ENCODE data around the gene NARS2.
"Not testable (repeated sequence)": the region's sequence is repeated elsewhere in the genome, so short reads cannot be mapped to it uniquely, and the experiment has no call there.

Gene NARS2

DNA sequence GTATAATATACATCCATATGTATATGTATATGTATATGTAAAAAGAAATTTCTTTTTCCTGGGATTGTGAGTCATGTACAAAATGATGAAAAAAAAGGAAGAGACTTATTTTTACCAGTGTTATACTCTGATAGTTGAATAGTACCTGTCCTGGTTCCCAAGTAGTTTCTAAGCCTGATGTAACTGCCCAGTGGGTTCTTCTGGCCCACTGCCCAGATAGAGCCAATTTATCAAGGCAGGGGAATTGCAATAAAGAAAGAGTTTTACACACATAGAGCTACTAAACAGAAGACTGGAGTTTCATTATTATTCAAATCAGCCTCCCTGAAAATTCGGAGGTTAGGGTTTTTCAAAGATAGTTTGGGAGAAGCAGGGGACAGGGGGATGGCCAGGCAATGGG lies 29.1 kb upstream of the NARS2 start:
- Histone ChIP-seq H3K36me3 (ENCODE audit: control insufficient read depth, insufficient read depth, low read length) (no peaks in the 10 kb centered on the region), H3K9me3 (ENCODE audit: control insufficient read depth, insufficient read depth, low read length) (no peaks in the 10 kb centered on the region), H3K4me3 (ENCODE audit: low read length) (no peak overlapping the region), H3K4me1 (ENCODE audit: control insufficient read depth, insufficient read depth, low read length) (no peaks in the 10 kb centered on the region), H3K27ac (ENCODE audit: low read length) (no peak overlapping the region), H3K27me3 (ENCODE audit: control insufficient read depth, insufficient read depth, low read length) (no peaks in the 10 kb centered on the region)
- no CpG with 5 or more reads among the region's 1 CpG for WGBS (ENCODE audit: insufficient coverage, insufficient read length)
- no peak for DNase-seq (ENCODE audit: low read depth, low spot score)

DNA sequence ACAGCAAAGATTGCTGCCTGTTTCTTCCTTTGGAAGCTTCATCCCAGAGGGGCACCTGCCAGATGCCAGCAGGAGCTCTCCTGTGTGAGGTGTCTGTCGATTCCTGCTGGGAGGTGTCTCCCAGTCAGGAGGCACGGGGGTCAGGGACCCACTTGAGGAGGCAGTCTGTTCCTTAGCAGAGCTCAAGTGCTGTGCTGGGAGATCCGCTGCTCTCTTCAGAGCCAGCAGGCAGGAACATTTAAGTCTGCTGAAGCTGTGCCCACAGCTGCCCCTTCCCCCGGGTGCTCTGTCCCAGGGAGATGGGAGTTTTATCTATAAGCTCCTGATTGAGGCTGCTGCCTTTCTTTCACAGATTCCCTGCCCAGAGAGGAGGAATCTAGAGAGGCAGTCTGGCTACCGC lies 28.1 kb upstream of the NARS2 start:
- H3K27ac ChIP-seq (ENCODE audit: low read length); DNase-seq (ENCODE audit: low read depth, low spot score); H3K9me3 ChIP-seq (ENCODE audit: control insufficient read depth, insufficient read depth, low read length); H3K4me1 ChIP-seq (ENCODE audit: control insufficient read depth, insufficient read depth, low read length); H3K36me3 ChIP-seq (ENCODE audit: control insufficient read depth, insufficient read depth, low read length); H3K27me3 ChIP-seq (ENCODE audit: control insufficient read depth, insufficient read depth, low read length); H3K4me3 ChIP-seq (ENCODE audit: low read length): not testable (repeated sequence)
- WGBS (ENCODE audit: insufficient coverage, insufficient read length), result no CpG with 5 or more reads among the region's 5 CpGs

DNA sequence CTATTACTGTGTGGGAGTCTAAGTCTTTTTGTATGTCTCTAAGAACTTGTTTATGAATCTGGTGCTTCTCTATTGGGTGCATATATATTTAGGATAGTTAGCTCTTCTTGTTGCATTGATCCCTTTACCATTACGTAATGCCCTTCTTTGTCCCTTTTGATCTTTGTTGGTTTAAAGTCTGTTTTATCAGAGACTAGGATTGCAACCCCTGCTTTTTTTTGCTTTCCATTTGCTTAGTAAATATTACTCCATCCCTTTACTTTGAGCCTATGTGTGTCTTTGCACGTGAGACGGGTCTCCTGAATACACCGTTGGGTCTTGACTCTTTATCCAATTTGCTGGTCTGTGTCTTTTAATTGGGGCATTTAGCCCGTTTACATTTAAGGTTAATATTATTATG lies 26.4 kb upstream of the NARS2 start:
- H3K4me3 ChIP-seq (ENCODE audit: low read length); DNase-seq (ENCODE audit: low read depth, low spot score); H3K27ac ChIP-seq (ENCODE audit: low read length); H3K36me3 ChIP-seq (ENCODE audit: control insufficient read depth, insufficient read depth, low read length); H3K9me3 ChIP-seq (ENCODE audit: control insufficient read depth, insufficient read depth, low read length); H3K27me3 ChIP-seq (ENCODE audit: control insufficient read depth, insufficient read depth, low read length); H3K4me1 ChIP-seq (ENCODE audit: control insufficient read depth, insufficient read depth, low read length): not testable (repeated sequence)
- no CpG with 5 or more reads among the region's 5 CpGs for WGBS (ENCODE audit: insufficient coverage, insufficient read length)

DNA sequence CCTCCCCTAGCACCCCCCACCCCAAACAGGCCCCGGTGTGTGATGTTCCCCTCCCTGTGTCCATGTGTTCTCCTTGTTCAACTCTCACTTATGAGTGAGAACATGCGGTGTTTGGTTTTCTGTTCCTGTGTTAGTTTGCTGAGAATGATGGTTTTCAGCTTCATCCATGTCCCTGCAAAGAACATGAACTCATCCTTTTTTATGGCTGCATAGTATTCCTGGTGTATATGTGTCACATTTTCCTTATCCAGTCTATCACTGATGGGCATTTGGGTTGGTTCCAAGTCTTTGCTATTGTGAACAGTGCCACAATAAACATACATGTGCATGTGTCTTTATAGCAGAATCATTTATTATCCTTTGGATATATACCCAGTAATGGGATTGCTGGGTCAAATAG lies 22.9 kb upstream of the NARS2 start:
- not testable (repeated sequence) for H3K4me3 ChIP-seq (ENCODE audit: low read length); H3K36me3 ChIP-seq (ENCODE audit: control insufficient read depth, insufficient read depth, low read length); H3K4me1 ChIP-seq (ENCODE audit: control insufficient read depth, insufficient read depth, low read length); H3K27ac ChIP-seq (ENCODE audit: low read length); DNase-seq (ENCODE audit: low read depth, low spot score); H3K9me3 ChIP-seq (ENCODE audit: control insufficient read depth, insufficient read depth, low read length); H3K27me3 ChIP-seq (ENCODE audit: control insufficient read depth, insufficient read depth, low read length)
- no CpG with 5 or more reads among the region's 2 CpGs for WGBS (ENCODE audit: insufficient coverage, insufficient read length)

DNA sequence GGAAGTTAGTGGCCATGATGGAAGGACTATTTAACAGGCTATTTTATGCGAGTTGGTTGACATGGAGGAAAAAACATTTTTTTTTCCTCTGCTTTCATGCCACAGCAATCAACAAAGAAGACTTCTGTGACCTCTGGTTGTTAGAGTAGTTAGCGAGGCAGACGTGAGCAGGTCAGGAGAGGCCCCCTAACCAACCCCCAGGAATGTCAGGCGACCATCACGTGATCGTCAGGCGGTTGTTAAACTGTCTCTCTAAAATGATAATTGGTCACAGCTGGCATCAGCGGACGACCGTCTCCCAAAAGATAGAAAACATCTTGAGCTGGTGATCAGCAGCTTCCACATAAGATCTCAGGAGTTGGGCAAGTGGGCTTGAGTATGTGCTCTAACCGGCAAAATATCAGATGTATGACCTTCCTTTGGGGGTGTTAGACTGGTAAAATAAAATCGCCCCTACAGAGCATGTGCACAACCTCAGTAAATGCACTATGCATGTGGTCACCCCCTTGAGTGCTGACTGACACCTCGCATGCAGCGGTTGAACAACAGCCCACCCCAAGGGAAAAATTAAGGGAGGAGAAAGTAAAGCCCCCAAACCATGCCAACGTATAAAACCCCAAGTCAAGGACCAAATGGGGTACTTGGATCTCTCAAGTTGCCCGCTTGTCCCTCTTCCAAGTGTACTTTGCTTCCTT lies 20.9 kb upstream of the NARS2 start:
- Histone ChIP-seq H3K4me1 (ENCODE audit: control insufficient read depth, insufficient read depth, low read length) (peaks cover 4% of the 10 kb centered on the region; the same call in 1 of the 2 replicates), H3K27ac (ENCODE audit: low read length) (no peak overlapping the region), H3K4me3 (ENCODE audit: low read length) (no peak overlapping the region), H3K27me3 (ENCODE audit: control insufficient read depth, insufficient read depth, low read length) (no peaks in the 10 kb centered on the region), H3K36me3 (ENCODE audit: control insufficient read depth, insufficient read depth, low read length) (no peaks in the 10 kb centered on the region), H3K9me3 (ENCODE audit: control insufficient read depth, insufficient read depth, low read length) (no peaks in the 10 kb centered on the region)
- WGBS (ENCODE audit: insufficient coverage, insufficient read length), result no CpG with 5 or more reads among the region's 16 CpGs
- no peak for DNase-seq (ENCODE audit: low read depth, low spot score)

DNA sequence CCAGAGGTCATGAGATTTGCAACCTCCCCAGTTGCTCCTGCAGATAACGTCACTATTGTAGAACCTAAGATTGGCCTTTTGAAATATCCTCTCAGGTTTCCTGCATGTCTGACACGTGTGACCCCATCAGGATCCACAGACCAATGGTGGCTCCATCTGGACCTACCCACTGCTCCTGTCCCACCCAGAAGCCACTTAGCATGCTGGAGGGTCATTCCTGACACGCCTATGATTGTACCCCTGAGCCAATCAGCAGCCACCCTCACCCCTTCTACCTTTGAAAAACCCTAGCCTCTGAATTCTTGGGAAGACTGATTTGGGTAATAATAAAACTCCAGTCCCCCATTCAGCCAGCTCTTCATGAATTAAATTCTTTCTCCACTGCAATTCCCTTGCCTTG lies 20.1 kb upstream of the NARS2 start:
- no peaks in the 10 kb centered on the region for H3K9me3 ChIP-seq (ENCODE audit: control insufficient read depth, insufficient read depth, low read length)

DNA sequence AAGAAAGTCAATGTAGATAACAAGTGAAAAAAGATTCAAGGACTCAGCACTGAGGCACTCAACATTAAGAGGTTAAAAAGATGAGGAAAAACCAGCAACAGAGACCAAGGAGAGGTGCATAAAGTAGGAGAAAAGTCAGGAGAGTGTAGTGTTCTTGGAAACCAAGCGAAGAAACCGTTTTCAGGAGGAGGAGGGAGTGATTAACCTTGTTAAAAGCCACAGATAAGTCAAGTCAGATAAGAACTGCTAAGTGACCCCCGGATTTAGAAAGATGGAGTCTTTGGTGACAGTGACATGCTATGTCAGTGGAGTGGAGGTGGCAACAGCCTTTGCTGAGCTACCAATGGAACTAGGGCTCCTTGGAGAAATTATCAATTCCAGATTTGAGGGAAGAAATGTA lies 13.9 kb upstream of the NARS2 start:
- Histone ChIP-seq H3K36me3 (ENCODE audit: control insufficient read depth, insufficient read depth, low read length) (no peaks in the 10 kb centered on the region), H3K27ac (ENCODE audit: low read length) (no peak overlapping the region), H3K4me3 (ENCODE audit: low read length) (no peak overlapping the region), H3K27me3 (ENCODE audit: control insufficient read depth, insufficient read depth, low read length) (no peaks in the 10 kb centered on the region), H3K4me1 (ENCODE audit: control insufficient read depth, insufficient read depth, low read length) (no peaks in the 10 kb centered on the region), H3K9me3 (ENCODE audit: control insufficient read depth, insufficient read depth, low read length) (no peaks in the 10 kb centered on the region)
- WGBS (ENCODE audit: insufficient coverage, insufficient read length), result no CpG with 5 or more reads among the region's 3 CpGs
- no peak for DNase-seq (ENCODE audit: low read depth, low spot score)

More for the DNA sequence above, 20.1 kb upstream of the NARS2 start:
- Histone ChIP-seq H3K36me3 (ENCODE audit: control insufficient read depth, insufficient read depth, low read length) (no peaks in the 10 kb centered on the region), H3K27me3 (ENCODE audit: control insufficient read depth, insufficient read depth, low read length) (no peaks in the 10 kb centered on the region), H3K4me3 (ENCODE audit: low read length) (no peak overlapping the region), H3K4me1 (ENCODE audit: control insufficient read depth, insufficient read depth, low read length) (peaks cover 4% of the 10 kb centered on the region; the same call in 1 of the 2 replicates), H3K27ac (ENCODE audit: low read length) (no peak overlapping the region)
- no CpG with 5 or more reads among the region's 3 CpGs for WGBS (ENCODE audit: insufficient coverage, insufficient read length)
- DNase-seq (ENCODE audit: low read depth, low spot score), result no peak

DNA sequence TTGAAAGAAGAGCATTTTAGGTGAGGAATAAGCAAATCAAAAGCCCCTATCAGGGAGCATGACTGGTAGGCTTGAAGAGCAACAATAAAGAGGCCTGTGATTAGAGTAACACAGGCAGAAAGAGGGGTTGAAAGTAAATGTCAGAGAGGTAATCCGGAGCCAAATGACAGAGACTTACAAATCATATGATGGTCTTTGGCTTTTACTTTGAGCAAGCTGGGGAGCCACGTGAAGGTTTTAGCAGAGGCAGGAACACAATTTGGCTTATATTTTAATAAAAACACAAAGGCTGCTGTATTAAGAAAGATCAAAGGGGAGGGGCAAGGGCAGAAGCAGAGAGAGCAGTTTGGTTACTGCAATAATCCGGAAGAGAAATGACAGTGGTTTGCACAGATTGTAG lies 12.8 kb upstream of the NARS2 start:
- Histone ChIP-seq H3K4me3 (ENCODE audit: low read length) (no peak overlapping the region), H3K9me3 (ENCODE audit: control insufficient read depth, insufficient read depth, low read length) (no peaks in the 10 kb centered on the region), H3K27me3 (ENCODE audit: control insufficient read depth, insufficient read depth, low read length) (no peaks in the 10 kb centered on the region), H3K36me3 (ENCODE audit: control insufficient read depth, insufficient read depth, low read length) (no peaks in the 10 kb centered on the region), H3K27ac (ENCODE audit: low read length) (no peak overlapping the region), H3K4me1 (ENCODE audit: control insufficient read depth, insufficient read depth, low read length) (no peaks in the 10 kb centered on the region)
- DNase-seq (ENCODE audit: low read depth, low spot score), result no peak
- no CpG with 5 or more reads among the region's 3 CpGs for WGBS (ENCODE audit: insufficient coverage, insufficient read length)

DNA sequence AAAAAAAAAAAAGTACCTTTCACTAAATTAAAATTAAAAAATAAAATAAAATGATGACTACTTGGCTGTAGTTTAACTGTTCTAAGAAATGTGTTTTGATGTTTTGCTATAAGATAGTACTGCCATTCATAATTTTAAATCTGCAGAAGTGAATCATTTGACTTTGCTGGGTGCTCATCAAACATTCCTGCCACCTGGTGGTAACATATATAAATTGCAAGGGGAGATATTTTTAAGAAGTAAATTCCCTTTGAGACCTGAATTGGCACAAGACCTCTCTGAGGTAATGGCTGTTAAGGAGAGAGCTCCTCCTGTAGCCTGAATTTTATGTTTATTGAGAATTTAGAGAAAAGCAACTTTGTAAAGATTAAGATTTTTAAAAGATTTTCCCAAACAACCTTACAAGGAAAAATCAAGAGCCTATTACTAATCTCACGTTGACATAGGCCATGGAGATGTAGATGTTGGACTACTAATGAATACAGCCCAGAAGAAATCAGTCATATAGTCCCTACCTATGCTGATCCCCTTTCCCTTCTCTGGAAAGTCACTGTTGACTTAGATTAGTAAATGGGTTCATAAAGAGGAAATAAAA lies 11.9 kb upstream of the NARS2 start:
- no CpG with 5 or more reads among the region's 1 CpG for WGBS (ENCODE audit: insufficient coverage, insufficient read length)
- H3K4me1 ChIP-seq (ENCODE audit: control insufficient read depth, insufficient read depth, low read length), result no peaks in the 10 kb centered on the region
- H3K27me3 ChIP-seq (ENCODE audit: control insufficient read depth, insufficient read depth, low read length), result no peaks in the 10 kb centered on the region
- no peak overlapping the region for H3K4me3 ChIP-seq (ENCODE audit: low read length)
- no peak overlapping the region for H3K27ac ChIP-seq (ENCODE audit: low read length)
- no peaks in the 10 kb centered on the region for H3K9me3 ChIP-seq (ENCODE audit: control insufficient read depth, insufficient read depth, low read length)
- no peaks in the 10 kb centered on the region for H3K36me3 ChIP-seq (ENCODE audit: control insufficient read depth, insufficient read depth, low read length)
- DNase-seq (ENCODE audit: low read depth, low spot score), result no peak

DNA sequence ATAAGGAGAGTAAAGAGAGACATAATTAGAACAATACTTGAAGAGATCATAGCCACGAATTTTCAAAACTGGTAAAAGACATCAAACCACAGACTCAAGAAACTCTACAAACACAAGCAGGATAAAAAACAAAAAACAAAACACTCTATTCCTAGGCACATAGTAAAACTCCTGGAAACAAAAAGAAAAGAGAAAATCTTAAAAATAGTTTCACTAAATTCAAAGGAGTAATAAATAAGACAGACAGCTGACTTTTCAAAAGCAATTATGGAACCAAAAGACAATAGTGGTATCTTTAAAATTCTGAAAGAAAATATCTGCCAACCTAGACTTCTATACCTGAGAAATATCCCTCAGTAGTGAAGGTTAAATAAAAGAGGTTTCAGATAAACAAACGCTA lies 9.2 kb upstream of the NARS2 start:
- Histone ChIP-seq H3K4me3 (ENCODE audit: low read length) (no peak overlapping the region), H3K27me3 (ENCODE audit: control insufficient read depth, insufficient read depth, low read length) (no peaks in the 10 kb centered on the region), H3K36me3 (ENCODE audit: control insufficient read depth, insufficient read depth, low read length) (no peaks in the 10 kb centered on the region), H3K4me1 (ENCODE audit: control insufficient read depth, insufficient read depth, low read length) (no peaks in the 10 kb centered on the region), H3K9me3 (ENCODE audit: control insufficient read depth, insufficient read depth, low read length) (no peaks in the 10 kb centered on the region), H3K27ac (ENCODE audit: low read length) (no peak overlapping the region)
- WGBS (ENCODE audit: insufficient coverage, insufficient read length), result no CpG with 5 or more reads among the region's 2 CpGs
- no peak for DNase-seq (ENCODE audit: low read depth, low spot score)

DNA sequence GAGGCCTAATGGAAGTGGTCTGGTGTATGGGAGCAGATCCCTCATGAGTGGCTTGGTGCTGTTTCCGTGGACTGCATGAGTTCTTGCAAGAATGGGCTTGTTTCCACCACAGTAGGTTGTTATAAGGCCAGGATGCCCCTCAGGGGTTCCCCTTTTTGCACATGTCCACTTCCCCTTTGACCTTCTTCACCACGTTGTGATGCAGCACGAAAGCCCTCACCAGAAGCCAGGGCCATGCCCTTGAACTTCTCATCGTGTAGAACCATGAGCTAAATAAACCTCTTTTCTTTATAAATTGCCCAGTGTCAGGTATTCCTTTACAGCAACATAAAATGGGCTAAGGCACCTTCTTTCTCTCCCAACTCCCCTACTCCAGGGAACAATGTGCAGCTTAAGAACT lies 2.8 kb upstream of the NARS2 start:
- no peaks in the 10 kb centered on the region for H3K4me1 ChIP-seq (ENCODE audit: control insufficient read depth, insufficient read depth, low read length)
- WGBS (ENCODE audit: insufficient coverage, insufficient read length), result no CpG with 5 or more reads among the region's 4 CpGs
- no peaks in the 10 kb centered on the region for H3K36me3 ChIP-seq (ENCODE audit: control insufficient read depth, insufficient read depth, low read length)
- no peak overlapping the region for H3K27ac ChIP-seq (ENCODE audit: low read length)
- no peak overlapping the region for H3K4me3 ChIP-seq (ENCODE audit: low read length)
- no peak for DNase-seq (ENCODE audit: low read depth, low spot score)
- H3K27me3 ChIP-seq (ENCODE audit: control insufficient read depth, insufficient read depth, low read length), result no peaks in the 10 kb centered on the region; the same call in 1 of the 2 replicates
- H3K9me3 ChIP-seq (ENCODE audit: control insufficient read depth, insufficient read depth, low read length), result no peaks in the 10 kb centered on the region
